SK-N-MC (cell line): Measurements from ENCODE around the gene MAT2A.

Source experiments
- EZH2 ChIP-seq: fragments of 200-600 bp; sonication (generic); IDR thresholded peaks from one replicate; pipeline ENCODE4 v1.6.1; 2017; ENCODE audit warnings: antibody characterized with exemption
- FOXP2 ChIP-seq: optimal IDR thresholded peaks from 2 replicates; pipeline ENCODE3; 2011; ENCODE audit warnings: mild to moderate bottlenecking, moderate library complexity; ENCODE audit not compliant: insufficient read depth; ENCODE audit errors: extremely low read length, control extremely low read depth
- POLR2AphosphoS5 ChIP-seq: IDR thresholded peaks from 2 replicates; pipeline ENCODE4 v1.6.1; 2012; ENCODE audit warnings: mild to moderate bottlenecking, low read depth, low read length, borderline replicate concordance

- TF ChIP-seq POLR2AphosphoS5 (peak; percentile 7; the same call in 1 of the 2 replicates), EZH2 (no peak), FOXP2 (no peak)
Observed at GRCh38 chr2:85548608-85548900, 9.6 kb downstream of the MAT2A start.
